Tibial nerve (tissue), 4 donors: Measurements from ENCODE around the gene BCAN. TPM values are rescaled to one million over a fixed set of nuclear protein-coding genes. Genes with fewer than 3 reads are reported as not detected.
A peak's percentile ranks its signal among the peaks of the same experiment; 100 is the strongest.

Experiments used
- DNase-seq, 2 donors: peaks; one replicate each; pipeline ENCODE4 v3.0.0-alpha.2; 2019; ENCODE audit warnings: low spot score in 2 of 2
- H3K27ac ChIP-seq, 4 donors: fragments of 200-600 bp; sonication (generic) in 3 of 4; one replicate each; pipeline ENCODE4 v1.5.1; 2017 to 2019; ENCODE audit warnings: mild to moderate bottlenecking in 1 of 4
- H3K27me3 ChIP-seq, 2 donors: fragments of 200-600 bp; sonication (generic) in 1 of 2; one replicate each; pipeline versions ENCODE4 v1.5.1 to v1.6.0; 2017 to 2019
- H3K36me3 ChIP-seq, 3 donors: fragments of 200-600 bp; sonication (generic); one replicate each; pipeline ENCODE4 v1.5.1; 2018 to 2019
- H3K4me1 ChIP-seq, 4 donors: fragments of 200-600 bp; sonication (generic) in 3 of 4; one replicate each; pipeline ENCODE4 v1.5.1; 2017 to 2019
- H3K4me3 ChIP-seq, 4 donors: fragments of 200-600 bp; sonication (generic) in 3 of 4; one replicate each; pipeline ENCODE4 v1.5.1; 2017 to 2019; ENCODE audit warnings: mild to moderate bottlenecking in 1 of 4, moderate library complexity in 1 of 4
- H3K9me3 ChIP-seq, 4 donors: fragments of 200-600 bp; sonication (generic) in 3 of 4; one replicate each; pipeline ENCODE4 v1.5.1; 2017 to 2019
- CTCF ChIP-seq, 5 experiments: fragments of 200-600 bp in 3 of 5; fragments of 450-650 bp in 2 of 5; sonication (generic) in 3 of 5; IDR thresholded peaks; one replicate each; pipeline ENCODE4 v1.5.1; 2016 to 2019; ENCODE audit warnings: antibody characterized with exemption in 5 of 5, mild to moderate bottlenecking in 3 of 5, moderate library complexity in 2 of 5
- EP300 ChIP-seq, 2 donors: sonication (generic); formaldehyde crosslinking; IDR thresholded peaks; one replicate each; pipeline ENCODE4 v1.6.1; 2017; ENCODE audit warnings: antibody characterized with exemption in 2 of 2, mild to moderate bottlenecking in 1 of 2
- POLR2A ChIP-seq, 2 donors: fragments of 450-650 bp; IDR thresholded peaks; one replicate each; pipeline ENCODE4 v1.6.1; 2017; ENCODE audit warnings: antibody characterized with exemption in 2 of 2, mild to moderate bottlenecking in 2 of 2, moderate library complexity in 2 of 2
- WGBS, 2 donors: methylation state at CpG; one replicate each; pipeline ENCODE4 v1.1.5; 2018; 5-methylcytosine and 5-hydroxymethylcytosine counted together
- total RNA-seq, 4 donors: library from RNA; depleted of rRNA; stranded (reverse); fragments of >200 nt; gene quantifications; one replicate each; pipeline ENCODE4 v1.1.0, GENCODE V29; 2016

The BCAN gene
- total RNA-seq, 4 donors from 2014 or later, result not detected

- DNase-seq, result no peak
- Histone ChIP-seq H3K4me3 (peak overlapping the region in 1 of 4 donors; percentile 22), H3K27me3 (peaks cover 0 to 13% of the 10 kb centered on the region in 2 donors), H3K9me3 (no peaks in the 10 kb centered on the region), H3K36me3 (no peaks in the 10 kb centered on the region), H3K4me1 (peaks cover 0 to 87% (median 77%) of the 10 kb centered on the region in 4 donors), H3K27ac (peak overlapping the region; percentile 58 to 94 (median 78))
- 64 to 69% methylated on average over 2 of the region's 2 CpGs for WGBS, 2 donors
- TF ChIP-seq EP300 (IDR thresholded peaks at IDR 0.05) (no peak), CTCF (IDR thresholded peaks at IDR 0.05) (no peak), POLR2A (IDR thresholded peaks at IDR 0.05) (no peak)
Observed at GRCh38 chr1:156660752-156661112, 18.8 kb downstream of the BCAN start.

GRCh38 chr1:156662005-156662799, 20.3 kb downstream of the BCAN start:
- WGBS, 2 donors, result 34 to 35% methylated on average over 12 of the region's 12 CpGs
- no peaks in the 10 kb centered on the region for H3K9me3 ChIP-seq
- TF ChIP-seq POLR2A (IDR thresholded peaks at IDR 0.05), result no peak
- TF ChIP-seq EP300 (IDR thresholded peaks at IDR 0.05), result peak; percentile 21 to 35
- no peaks in the 10 kb centered on the region for H3K36me3 ChIP-seq
- H3K4me3 ChIP-seq, result no peak overlapping the region
- DNase-seq, result no peak
- H3K27ac ChIP-seq, result peak overlapping the region; percentile 18 to 94 (median 78)
- H3K27me3 ChIP-seq, result no peaks in the 10 kb centered on the region
- H3K4me1 ChIP-seq, result peaks cover 0 to 91% (median 76%) of the 10 kb centered on the region in 4 donors

DNA sequence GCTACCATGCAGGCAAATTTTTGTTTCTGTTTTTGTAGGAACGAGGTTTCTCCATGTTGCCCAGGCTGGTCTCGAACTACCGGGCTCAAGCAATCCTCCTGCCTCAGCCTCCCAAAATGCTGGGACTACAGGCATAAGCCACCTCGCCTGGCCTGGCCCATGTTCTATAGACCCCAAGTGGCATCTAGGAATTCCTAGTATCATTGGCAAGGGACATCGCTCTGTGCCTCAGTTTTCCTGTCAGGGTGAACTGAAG, 20.8 kb downstream of the BCAN start:
- Histone ChIP-seq H3K4me3 (no peak overlapping the region), H3K27ac (peak overlapping the region; percentile 18 to 94 (median 78)), H3K4me1 (peaks cover 0 to 91% (median 73%) of the 10 kb centered on the region in 4 donors), H3K27me3 (no peaks in the 10 kb centered on the region), H3K9me3 (no peaks in the 10 kb centered on the region), H3K36me3 (no peaks in the 10 kb centered on the region)
- DNase-seq, result no peak
- TF ChIP-seq POLR2A (IDR thresholded peaks at IDR 0.05) (no peak), EP300 (IDR thresholded peaks at IDR 0.05) (no peak), CTCF (IDR thresholded peaks at IDR 0.05) (no peak)
- WGBS, 2 donors, result 65 to 69% methylated on average over 5 of the region's 5 CpGs

DNA sequence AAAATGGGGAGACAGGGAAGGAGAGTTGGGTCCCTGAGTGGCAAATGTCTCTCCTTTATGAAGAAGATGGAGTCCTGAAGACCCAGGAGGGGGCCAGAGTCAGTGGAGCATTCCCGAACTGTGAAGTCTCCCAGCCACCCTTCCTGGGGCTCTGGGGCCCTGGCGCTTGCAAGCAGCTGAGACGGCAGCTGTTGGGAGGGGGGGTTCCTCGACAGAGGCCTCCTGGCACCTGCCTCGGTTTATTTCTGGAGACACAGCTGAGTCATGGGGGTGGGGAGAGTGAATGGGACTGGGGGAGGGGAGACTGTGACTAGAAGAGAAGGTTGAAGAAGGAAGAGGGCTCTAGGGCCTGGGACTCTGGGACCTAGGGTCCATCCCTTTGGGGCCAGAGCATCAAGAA, 21.3 kb downstream of the BCAN start:
- Histone ChIP-seq H3K27me3 (no peaks in the 10 kb centered on the region), H3K4me3 (no peak overlapping the region), H3K4me1 (peaks cover 0 to 93% (median 75%) of the 10 kb centered on the region in 4 donors), H3K27ac (peak overlapping the region; percentile 18 to 94 (median 78)), H3K9me3 (no peaks in the 10 kb centered on the region), H3K36me3 (no peaks in the 10 kb centered on the region)
- DNase-seq, result no peak
- no peak for TF ChIP-seq POLR2A (IDR thresholded peaks at IDR 0.05)
- TF ChIP-seq CTCF (IDR thresholded peaks at IDR 0.05), result no peak
- TF ChIP-seq EP300 (IDR thresholded peaks at IDR 0.05), result no peak
- WGBS, 2 donors, result 38 to 43% methylated on average over 5 of the region's 5 CpGs

- WGBS, 2 donors, result 40 to 45% methylated on average over 5 of the region's 5 CpGs
- Histone ChIP-seq H3K9me3 (no peaks in the 10 kb centered on the region), H3K27me3 (no peaks in the 10 kb centered on the region), H3K4me3 (no peak overlapping the region), H3K36me3 (no peaks in the 10 kb centered on the region), H3K4me1 (peaks cover 0 to 99% (median 81%) of the 10 kb centered on the region in 4 donors), H3K27ac (peak overlapping the region; percentile 18 to 94 (median 78))
- DNase-seq, result no peak
- TF ChIP-seq EP300 (IDR thresholded peaks at IDR 0.05) (no peak), POLR2A (IDR thresholded peaks at IDR 0.05) (no peak), CTCF (IDR thresholded peaks at IDR 0.05) (no peak)
Observed at GRCh38 chr1:156664046-156664766, 22.3 kb downstream of the BCAN start.
